HepG2 (cell line): ENCODE data around the gene CTNNAL1. TPM values are rescaled to one million over a fixed set of nuclear protein-coding genes. Genes with fewer than 3 reads are reported as not detected.

Experiments
- DZIP1 ChIP-seq: sonication (generic); formaldehyde crosslinking; IDR thresholded peaks from 2 replicates; pipeline ENCODE4 v1.5.0; 2020; ENCODE audit warnings: mild to moderate bottlenecking, missing genetic modification reagents
- FOXA3 ChIP-seq: IDR thresholded peaks from 2 replicates; pipeline ENCODE4 v1.6.1; 2016; ENCODE audit warnings: missing genetic modification reagents, missing compliant biosample characterization
- FOXJ3 ChIP-seq: sonication (generic); formaldehyde crosslinking; IDR thresholded peaks from 2 replicates; pipeline ENCODE4 v1.4.0; 2020; ENCODE audit warnings: missing genetic modification reagents, mild to moderate bottlenecking, borderline replicate concordance
- FOXK1 ChIP-seq: sonication (generic); formaldehyde crosslinking; IDR thresholded peaks from 2 replicates; pipeline ENCODE4 v1.4.0; 2020; ENCODE audit warnings: low read depth, missing genetic modification reagents, borderline replicate concordance
- HDAC2 ChIP-seq: sonication (generic); formaldehyde crosslinking; IDR thresholded peaks from 2 replicates; pipeline ENCODE4 v1.4.0; 2020; ENCODE audit warnings: missing genetic modification reagents
- MNT ChIP-seq: fragments of 450-650 bp; IDR thresholded peaks from 2 replicates; pipeline ENCODE4 v1.6.1; 2016
- PATZ1 ChIP-seq: sonication (generic); formaldehyde crosslinking; IDR thresholded peaks from 2 replicates; pipeline ENCODE4 v1.4.0; 2020; ENCODE audit warnings: missing genetic modification reagents
- PAXIP1 ChIP-seq: sonication (generic); formaldehyde crosslinking; conservative IDR thresholded peaks from 2 replicates; pipeline ENCODE4 v1.4.0; 2020; ENCODE audit warnings: mild to moderate bottlenecking, missing genetic modification reagents, moderate library complexity
- PPARG ChIP-seq: conservative IDR thresholded peaks from 2 replicates; pipeline ENCODE4 v1.6.1; 2016; ENCODE audit warnings: missing biosample characterization, missing genetic modification reagents
- RARA ChIP-seq: IDR thresholded peaks from 2 replicates; pipeline ENCODE4 v1.6.1; 2016; ENCODE audit warnings: missing genetic modification reagents, missing compliant biosample characterization
- TEAD3 ChIP-seq: optimal IDR thresholded peaks from 2 replicates; pipeline ENCODE3; 2016; ENCODE audit warnings: borderline replicate concordance
- ZNF841 ChIP-seq: sonication (generic); formaldehyde crosslinking; IDR thresholded peaks from 2 replicates; pipeline ENCODE4 v1.8.1; 2023; ENCODE audit warnings: missing genetic modification reagents, borderline replicate concordance
- polyA plus RNA-seq, 8 experiments: library from polyadenylated mRNA; depleted of rRNA in 3 of 8; stranded (reverse) in 7 of 8; unstranded in 1 of 8; fragments of >200 nt; fragmentation: Illumina TruSeq in 4 of 8; extraction: Trizol in 4 of 8; gene quantifications; 2 replicates each; pipeline versions ENCODE4 v1.2.1 to v1.2.3, GENCODE V29; 2011 to 2016; ENCODE audit warnings: low read depth in 4 of 8, missing spikeins in 1 of 8, mixed read lengths in 1 of 8; ENCODE audit not compliant: insufficient read depth in 1 of 8
- total RNA-seq, 5 experiments: library from RNA; depleted of rRNA; stranded (reverse); fragments of >200 nt; fragmentation: Illumina TruSeq; extraction: Trizol; gene quantifications; 2 replicates each; pipeline ENCODE4 v1.2.3, GENCODE V29; 2016; ENCODE audit warnings: low read depth in 1 of 5
- TF ChIP-seq, protein P1 (sequence below): sonication (generic); formaldehyde crosslinking; IDR thresholded peaks from 2 replicates; pipeline ENCODE4 v1.4.0; 2020; ENCODE audit warnings: low read depth, mild to moderate bottlenecking, missing genetic modification reagents
- TF ChIP-seq, protein P2 (sequence below): conservative IDR thresholded peaks from 2 replicates; pipeline ENCODE4 v1.6.1; 2018; ENCODE audit warnings: missing genetic modification reagents

Gene CTNNAL1
- total and polyA plus RNA-seq, 2 of the 13 experiments (the other 11 are each of a cell fraction or from before 2014, with no cell fraction given): 32.0 to 162 TPM

- TF ChIP-seq PATZ1: 0 out of 2 replicates have a peak, but pooled peaks have one; percentile 35
- no peak for TF ChIP-seq ZNF841
- TF ChIP-seq MNT: no peak
- TF ChIP-seq TEAD3 (CRISPR knock-in tag): peak; percentile 45
- peak; percentile 43 for TF ChIP-seq FOXA3 (CRISPR knock-in tag)
- TF ChIP-seq FOXK1 (CRISPR knock-in tag): peak; percentile 34; the same call in 1 of the 2 replicates
- TF ChIP-seq, protein P1, sequence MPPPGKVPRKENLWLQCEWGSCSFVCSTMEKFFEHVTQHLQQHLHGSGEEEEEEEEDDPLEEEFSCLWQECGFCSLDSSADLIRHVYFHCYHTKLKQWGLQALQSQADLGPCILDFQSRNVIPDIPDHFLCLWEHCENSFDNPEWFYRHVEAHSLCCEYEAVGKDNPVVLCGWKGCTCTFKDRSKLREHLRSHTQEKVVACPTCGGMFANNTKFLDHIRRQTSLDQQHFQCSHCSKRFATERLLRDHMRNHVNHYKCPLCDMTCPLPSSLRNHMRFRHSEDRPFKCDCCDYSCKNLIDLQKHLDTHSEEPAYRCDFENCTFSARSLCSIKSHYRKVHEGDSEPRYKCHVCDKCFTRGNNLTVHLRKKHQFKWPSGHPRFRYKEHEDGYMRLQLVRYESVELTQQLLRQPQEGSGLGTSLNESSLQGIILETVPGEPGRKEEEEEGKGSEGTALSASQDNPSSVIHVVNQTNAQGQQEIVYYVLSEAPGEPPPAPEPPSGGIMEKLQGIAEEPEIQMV (CRISPR knock-in tag): no peak
- TF ChIP-seq, protein P2, sequence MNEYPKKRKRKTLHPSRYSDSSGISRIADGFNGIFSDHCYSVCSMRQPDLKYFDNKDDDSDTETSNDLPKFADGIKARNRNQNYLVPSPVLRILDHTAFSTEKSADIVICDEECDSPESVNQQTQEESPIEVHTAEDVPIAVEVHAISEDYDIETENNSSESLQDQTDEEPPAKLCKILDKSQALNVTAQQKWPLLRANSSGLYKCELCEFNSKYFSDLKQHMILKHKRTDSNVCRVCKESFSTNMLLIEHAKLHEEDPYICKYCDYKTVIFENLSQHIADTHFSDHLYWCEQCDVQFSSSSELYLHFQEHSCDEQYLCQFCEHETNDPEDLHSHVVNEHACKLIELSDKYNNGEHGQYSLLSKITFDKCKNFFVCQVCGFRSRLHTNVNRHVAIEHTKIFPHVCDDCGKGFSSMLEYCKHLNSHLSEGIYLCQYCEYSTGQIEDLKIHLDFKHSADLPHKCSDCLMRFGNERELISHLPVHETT (CRISPR knock-in tag): 0 out of 2 replicates have a peak, but pooled peaks have one; percentile 14
- TF ChIP-seq FOXJ3 (CRISPR knock-in tag): no peak
- TF ChIP-seq HDAC2: peak; percentile 39; the same call in 1 of the 2 replicates
- peak; percentile 41 for TF ChIP-seq PAXIP1 (CRISPR knock-in tag)
- TF ChIP-seq DZIP1 (CRISPR knock-in tag): no peak
- peak; percentile 64; the same call in 1 of the 2 replicates for TF ChIP-seq PPARG
- peak; percentile 92 for TF ChIP-seq RARA (CRISPR knock-in tag)
Observed at GRCh38 chr9:109036744-109037680, 23.7 kb upstream of the CTNNAL1 start (continued).
